HUES48 (cell line): ENCODE measurements around the gene HIRIP3.

ENCODE experiments used
- H3K27ac ChIP-seq: one replicate; pipeline ENCODE4 v1.7.0; 2013; ENCODE audit warnings: low read depth, low read length, inconsistent platforms
- H3K27me3 ChIP-seq: 2 replicates; pipeline ENCODE4 v1.6.1; 2013; ENCODE audit warnings: mild to moderate bottlenecking, low read length; ENCODE audit not compliant: control insufficient read depth, insufficient read depth
- H3K36me3 ChIP-seq: 2 replicates; pipeline ENCODE4 v1.6.1; 2013; ENCODE audit warnings: low read length; ENCODE audit not compliant: control insufficient read depth, insufficient read depth
- H3K4me1 ChIP-seq: 2 replicates; pipeline ENCODE4 v1.6.1; 2013; ENCODE audit warnings: mild to moderate bottlenecking, low read length; ENCODE audit not compliant: control insufficient read depth, insufficient read depth
- H3K4me3 ChIP-seq: 2 replicates; pipeline ENCODE4 v1.5.1; 2013; ENCODE audit warnings: mild to moderate bottlenecking, low read depth, low read length
- H3K9ac ChIP-seq: 2 replicates; pipeline ENCODE4 v1.6.1; 2013; ENCODE audit warnings: mild to moderate bottlenecking, low read depth, low read length, moderate library complexity
- H3K9me3 ChIP-seq: 2 replicates; pipeline ENCODE4 v1.6.1; 2013; ENCODE audit warnings: low read length; ENCODE audit not compliant: control insufficient read depth, insufficient read depth

Gene HIRIP3

DNA sequence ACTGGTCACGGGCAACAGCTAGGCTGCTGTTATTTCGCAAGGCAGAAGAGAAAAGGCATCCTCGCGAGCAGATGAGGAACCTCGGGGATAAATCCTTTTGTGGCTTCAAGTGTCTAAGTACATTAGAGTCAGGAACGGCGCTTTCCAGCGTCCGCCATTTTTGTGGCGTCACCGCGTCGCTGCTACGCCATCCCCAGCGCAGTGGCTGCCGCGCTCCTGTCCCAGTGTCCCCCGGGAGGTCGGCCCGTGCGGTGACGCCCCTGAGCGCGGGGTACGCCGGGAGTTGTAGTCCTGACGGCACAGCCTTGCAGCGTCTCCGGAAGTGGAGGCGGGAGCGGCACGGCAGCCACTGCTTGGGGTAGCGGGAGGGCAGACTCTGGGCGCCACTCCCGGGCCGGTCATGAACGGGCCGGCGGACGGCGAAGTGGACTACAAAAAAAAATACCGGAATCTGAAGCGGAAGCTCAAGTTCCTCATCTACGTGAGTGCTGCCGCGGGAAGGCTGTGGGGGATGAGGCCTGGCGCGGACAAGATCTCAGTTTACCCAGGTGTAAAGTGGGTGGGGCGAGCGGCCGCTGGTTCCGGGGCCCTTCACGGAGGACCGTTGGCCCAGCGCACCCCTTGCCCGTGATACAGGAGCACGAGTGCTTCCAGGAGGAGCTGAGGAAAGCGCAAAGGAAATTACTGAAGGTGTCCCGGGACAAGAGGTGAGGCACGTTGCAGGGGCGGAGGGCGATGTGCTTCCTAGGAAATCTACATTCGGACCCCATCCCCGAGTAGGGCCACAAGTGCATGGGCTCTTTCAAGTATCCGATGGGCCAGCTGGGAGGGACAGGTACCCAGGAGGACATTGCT is 721 bp upstream of the HIRIP3 start, which contains the start of gene INO80E:
INO80E (plus strand) TSS at position 331 of the 855 bp plus-strand sequence; CDS start at position 401, 70 bp downstream.
- Histone ChIP-seq H3K9me3 (no peaks in the 10 kb centered on the region), H3K9ac (peak within 1 kb of the TSS; percentile 79), H3K36me3 (peaks cover 33% of the 10 kb centered on the region), H3K4me3 (peak within 1 kb of the TSS; percentile 82), H3K27ac (peak within 1 kb of the TSS; percentile 92), H3K27me3 (no peaks in the 10 kb centered on the region), H3K4me1 (peaks cover 12% of the 10 kb centered on the region; the same call in 1 of the 2 replicates)

DNA sequence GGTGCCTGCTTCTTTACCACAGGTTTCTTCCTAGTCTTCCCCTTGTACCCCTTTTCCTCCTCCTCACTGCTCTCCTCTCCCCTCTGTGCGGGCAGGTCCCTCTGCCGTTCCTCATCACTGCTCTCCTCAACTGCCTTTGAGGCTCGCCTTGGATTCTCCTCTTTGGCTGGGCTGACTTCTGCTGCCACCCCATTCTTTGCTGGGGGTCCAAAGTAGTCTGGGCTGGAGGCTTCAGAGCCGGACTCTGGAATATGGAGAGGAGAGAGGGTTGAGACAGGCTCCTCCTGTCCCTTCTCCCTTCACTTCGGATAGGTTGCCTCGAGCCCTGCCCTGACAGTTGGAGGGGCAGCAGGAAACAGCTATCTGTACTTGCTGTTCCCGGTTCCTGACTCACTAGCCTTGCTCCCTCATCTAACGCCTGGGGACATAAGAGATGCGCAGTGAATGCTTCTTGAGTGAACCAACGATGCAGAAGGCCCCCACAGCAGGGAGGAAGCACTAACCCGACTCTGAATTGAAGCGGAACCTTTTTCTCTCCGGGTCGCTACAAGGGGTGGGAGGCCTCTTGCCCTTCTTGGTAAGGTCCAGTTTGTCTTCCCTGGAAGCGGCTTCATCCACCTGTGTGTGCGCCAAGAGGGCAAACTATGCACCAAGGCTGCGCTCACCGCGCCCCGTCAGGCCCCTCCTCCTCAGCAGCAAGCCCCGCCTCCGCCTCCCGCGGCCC is 655 bp downstream of the HIRIP3 start:
- Histone ChIP-seq H3K9me3 (no peaks in the 10 kb centered on the region), H3K36me3 (peaks cover 43% of the 10 kb centered on the region), H3K9ac (no peak overlapping the region), H3K4me3 (peak overlapping the region; percentile 82), H3K27ac (peak overlapping the region; percentile 92), H3K27me3 (no peaks in the 10 kb centered on the region), H3K4me1 (peaks cover 5% of the 10 kb centered on the region; the same call in 1 of the 2 replicates)

DNA sequence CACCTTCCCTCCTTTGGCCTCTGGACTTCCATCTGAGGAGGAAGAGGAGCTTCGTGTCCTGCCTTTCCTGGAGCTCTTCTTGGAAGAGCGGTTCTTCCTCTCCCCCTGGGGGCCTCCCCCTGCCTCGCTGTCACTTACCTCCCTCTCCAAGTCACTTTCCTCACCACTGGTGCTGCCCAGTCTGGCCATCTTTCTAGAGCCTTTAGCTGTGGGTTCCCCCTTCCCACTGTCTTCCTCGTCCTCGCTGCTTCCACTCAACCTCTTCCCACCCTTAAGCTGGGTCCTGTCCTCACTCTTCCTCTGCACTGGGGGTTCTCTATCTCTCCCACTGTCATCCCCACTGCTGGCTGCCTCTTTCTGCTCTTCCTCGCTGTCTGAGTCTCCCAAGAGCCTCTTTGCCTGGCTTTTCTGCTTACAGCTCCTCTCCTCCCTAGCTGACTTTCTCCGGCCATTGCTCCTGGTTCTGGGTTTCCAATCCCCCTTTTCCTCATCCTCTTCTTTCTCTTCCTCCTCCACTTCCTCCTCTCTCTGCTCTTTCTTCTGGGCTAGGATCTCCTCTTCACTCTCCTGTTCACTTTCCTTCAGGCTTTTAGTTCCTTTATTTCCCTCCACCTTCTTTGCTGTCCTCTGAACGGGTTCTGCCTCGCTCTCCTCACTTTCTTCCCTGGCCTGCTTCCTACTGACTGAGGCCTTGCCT is 1.4 kb downstream of the HIRIP3 start:
- Histone ChIP-seq H3K27ac (no peak overlapping the region), H3K4me3 (peak overlapping the region; percentile 82; the same call in 1 of the 2 replicates), H3K9ac (no peak overlapping the region), H3K27me3 (no peaks in the 10 kb centered on the region), H3K9me3 (no peaks in the 10 kb centered on the region), H3K36me3 (peaks cover 50% of the 10 kb centered on the region), H3K4me1 (peaks cover 5% of the 10 kb centered on the region; the same call in 1 of the 2 replicates)

DNA sequence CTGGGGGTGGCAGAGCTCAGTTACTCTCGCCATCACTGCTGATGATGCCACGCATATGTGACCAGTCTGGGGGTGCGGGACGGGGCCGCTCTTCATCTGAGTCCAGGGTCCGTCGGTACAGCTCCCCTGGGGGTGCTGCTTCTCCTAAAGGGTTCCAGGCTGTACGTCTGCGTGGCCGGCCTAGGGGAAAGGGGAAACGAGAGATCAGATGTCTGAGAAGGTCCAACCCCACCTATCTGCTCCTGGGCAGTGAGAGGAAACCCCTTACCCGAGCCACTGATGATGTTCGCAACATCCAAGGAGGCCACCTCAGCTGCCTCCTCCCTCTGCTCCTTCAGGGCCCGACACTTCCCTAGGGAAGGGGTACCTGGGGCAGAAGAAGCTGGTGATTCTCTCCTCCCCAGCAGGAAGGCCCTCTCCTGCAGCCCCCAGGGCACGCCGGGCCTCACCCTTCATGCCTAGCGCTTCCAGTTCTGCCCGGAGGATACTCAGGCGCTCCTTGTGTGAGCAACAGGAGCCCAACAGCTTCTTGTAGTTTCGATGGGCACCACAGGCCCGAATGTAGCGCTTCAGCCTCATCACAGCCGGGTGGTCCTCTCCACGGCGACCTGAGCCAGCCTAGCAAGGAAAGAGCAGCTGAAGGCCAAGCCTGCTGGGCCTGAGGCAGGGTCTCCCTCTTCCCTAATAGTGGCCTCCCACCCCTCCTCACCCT is 2.1 kb downstream of the HIRIP3 start:
- H3K4me3 ChIP-seq: no peak overlapping the region

DNA sequence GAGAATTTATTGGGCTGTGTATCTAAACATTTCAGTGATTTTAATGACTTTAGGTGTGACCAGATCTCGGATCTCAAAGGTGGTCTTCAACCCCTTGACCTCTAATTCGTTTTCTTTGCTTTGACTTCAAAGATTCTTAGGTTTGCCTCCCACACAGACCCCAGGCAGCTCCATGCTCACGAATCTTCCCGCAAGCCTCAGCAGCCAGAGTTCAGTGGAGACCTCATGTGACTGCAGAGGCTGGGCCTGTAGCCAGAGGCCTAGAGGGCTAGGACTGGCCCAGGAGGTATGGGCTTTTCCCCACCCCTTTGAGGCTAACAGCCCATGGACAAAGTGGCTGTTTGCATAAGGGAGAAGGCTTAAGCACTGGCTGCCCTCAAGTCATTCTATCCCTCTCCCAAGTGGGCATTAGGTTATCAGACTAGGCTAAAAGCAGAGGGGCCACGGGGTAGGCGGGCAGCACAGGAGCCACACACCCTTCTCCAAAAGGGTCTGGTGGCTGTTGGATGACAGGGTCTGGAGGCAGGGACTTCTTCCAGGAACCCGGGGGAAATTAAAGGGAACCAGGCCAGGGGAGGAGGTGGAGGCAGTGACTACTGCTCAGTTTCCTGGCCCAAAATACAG is 3.0 kb downstream of the HIRIP3 start:
- peaks cover 57% of the 10 kb centered on the region for H3K36me3 ChIP-seq
- no peak overlapping the region for H3K27ac ChIP-seq
- H3K4me1 ChIP-seq: peaks cover 5% of the 10 kb centered on the region; the same call in 1 of the 2 replicates
- no peaks in the 10 kb centered on the region for H3K9me3 ChIP-seq
- no peak overlapping the region for H3K4me3 ChIP-seq
- no peaks in the 10 kb centered on the region for H3K27me3 ChIP-seq
- H3K9ac ChIP-seq: no peak overlapping the region

More for the DNA sequence above, 2.1 kb downstream of the HIRIP3 start:
- Histone ChIP-seq H3K9ac (no peak overlapping the region), H3K4me1 (peaks cover 5% of the 10 kb centered on the region; the same call in 1 of the 2 replicates), H3K27me3 (no peaks in the 10 kb centered on the region), H3K36me3 (peaks cover 57% of the 10 kb centered on the region), H3K27ac (no peak overlapping the region), H3K9me3 (no peaks in the 10 kb centered on the region)

DNA sequence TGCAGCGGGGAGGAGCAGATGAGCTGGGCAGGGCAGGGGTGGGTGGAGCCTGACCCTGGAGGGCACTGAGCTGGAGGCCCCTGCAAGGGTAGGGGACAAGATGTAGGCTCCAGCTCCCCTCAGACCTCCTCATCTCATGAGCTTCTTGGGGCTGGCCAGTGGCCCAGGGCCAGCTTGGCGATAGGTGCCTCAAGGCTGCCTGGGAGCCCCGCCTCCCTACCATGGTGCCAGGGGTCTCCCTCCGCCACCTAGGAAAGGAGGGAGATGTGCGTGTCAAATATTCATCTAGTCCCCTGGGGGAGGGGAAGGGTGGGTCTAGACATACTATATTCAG is 3.9 kb downstream of the HIRIP3 start:
- Histone ChIP-seq H3K4me1 (peaks cover 5% of the 10 kb centered on the region; the same call in 1 of the 2 replicates), H3K27ac (no peak overlapping the region), H3K36me3 (peaks cover 66% of the 10 kb centered on the region)

DNA sequence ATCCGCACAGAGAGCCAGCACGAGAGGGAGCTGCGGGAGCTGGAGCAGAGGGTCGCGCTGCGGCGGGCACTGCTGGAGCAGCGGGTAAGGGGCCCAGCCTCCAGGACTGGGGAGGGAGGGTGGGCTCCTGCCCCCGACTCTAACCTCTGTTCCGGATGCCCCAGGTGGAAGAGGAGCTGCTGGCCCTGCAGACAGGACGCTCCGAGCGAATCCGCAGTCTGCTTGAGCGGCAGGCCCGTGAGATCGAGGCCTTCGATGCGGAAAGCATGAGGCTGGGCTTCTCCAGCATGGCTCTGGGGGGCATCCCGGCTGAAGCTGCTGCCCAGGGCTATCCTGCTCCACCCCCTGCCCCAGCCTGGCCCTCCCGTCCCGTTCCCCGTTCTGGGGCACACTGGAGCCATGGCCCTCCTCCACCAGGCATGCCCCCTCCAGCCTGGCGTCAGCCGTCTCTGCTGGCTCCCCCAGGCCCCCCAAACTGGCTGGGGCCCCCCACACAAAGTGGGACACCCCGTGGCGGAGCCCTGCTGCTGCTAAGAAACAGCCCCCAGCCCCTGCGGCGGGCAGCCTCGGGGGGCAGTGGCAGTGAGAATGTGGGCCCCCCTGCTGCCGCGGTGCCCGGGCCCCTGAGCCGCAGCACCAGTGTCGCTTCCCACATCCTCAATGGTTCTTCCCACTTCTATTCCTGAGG is 4.4 kb downstream of the HIRIP3 start:
- H3K9ac ChIP-seq: no peak overlapping the region
- H3K9me3 ChIP-seq: no peaks in the 10 kb centered on the region
- H3K4me1 ChIP-seq: peaks cover 5% of the 10 kb centered on the region; the same call in 1 of the 2 replicates
- H3K27ac ChIP-seq: no peak overlapping the region
- H3K4me3 ChIP-seq: no peak overlapping the region
- peaks cover 72% of the 10 kb centered on the region for H3K36me3 ChIP-seq
- no peaks in the 10 kb centered on the region for H3K27me3 ChIP-seq

More for the DNA sequence above, 3.9 kb downstream of the HIRIP3 start:
- H3K27me3 ChIP-seq: no peaks in the 10 kb centered on the region
- no peak overlapping the region for H3K9ac ChIP-seq
- no peaks in the 10 kb centered on the region for H3K9me3 ChIP-seq
- no peak overlapping the region for H3K4me3 ChIP-seq

DNA sequence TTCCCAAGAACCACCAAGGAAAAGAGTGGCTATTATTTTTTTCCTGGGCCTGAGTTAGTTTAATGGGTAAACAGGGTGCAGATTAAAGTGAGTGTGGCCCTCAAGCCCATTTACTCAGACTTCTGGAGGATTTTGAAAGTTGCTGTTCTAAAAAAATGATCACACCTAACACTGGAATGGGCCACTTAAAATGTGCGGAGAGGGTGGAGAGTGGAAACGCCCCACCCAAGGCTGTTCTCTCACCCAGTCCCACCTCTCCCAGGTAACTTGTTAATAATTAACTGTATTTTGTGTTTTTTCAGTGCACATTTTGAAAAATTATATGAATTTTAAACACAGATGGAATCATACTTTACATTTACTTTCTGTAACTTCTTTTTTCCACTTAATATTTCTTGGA is 5.4 kb downstream of the HIRIP3 start:
- Histone ChIP-seq H3K27me3 (no peaks in the 10 kb centered on the region), H3K27ac (no peak overlapping the region), H3K4me1 (peaks cover 5% of the 10 kb centered on the region; the same call in 1 of the 2 replicates), H3K9me3 (no peaks in the 10 kb centered on the region), H3K4me3 (no peak overlapping the region), H3K36me3 (peaks cover 82% of the 10 kb centered on the region), H3K9ac (no peak overlapping the region)

DNA sequence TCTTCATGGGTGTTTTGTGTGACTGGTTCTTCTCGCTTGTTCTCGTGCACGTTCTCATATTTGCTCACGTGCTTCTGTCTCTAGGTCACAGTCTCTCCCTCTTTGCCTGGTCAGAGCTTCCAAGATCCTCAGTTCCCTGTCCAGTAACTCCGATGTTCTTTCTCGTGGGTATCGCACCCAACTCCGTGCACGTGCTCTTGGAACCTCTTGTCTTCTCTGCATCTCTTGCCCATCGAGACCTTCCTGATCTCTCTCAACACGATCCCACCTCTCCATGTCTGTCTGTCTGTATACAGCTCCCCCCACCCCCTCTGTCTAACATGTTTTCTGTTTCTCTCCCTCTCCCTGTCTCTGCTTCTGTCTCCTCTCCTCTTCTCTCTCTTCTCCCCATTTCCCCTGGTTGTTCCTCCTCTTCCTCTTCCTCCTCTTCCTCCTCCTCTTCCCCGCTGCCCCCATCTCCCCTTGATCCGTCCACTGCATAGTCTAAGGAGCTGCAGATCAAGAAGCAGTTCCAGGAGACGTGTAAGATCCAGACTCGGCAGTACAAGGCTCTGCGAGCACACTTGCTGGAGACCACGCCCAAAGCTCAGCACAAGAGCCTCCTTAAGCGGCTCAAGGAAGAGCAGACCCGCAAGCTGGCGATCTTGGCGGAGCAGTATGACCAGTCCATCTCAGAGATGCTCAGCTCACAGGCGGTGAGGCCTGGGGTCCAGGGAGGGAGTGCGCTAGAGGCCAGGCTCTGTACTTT is 6.1 kb downstream of the HIRIP3 start:
- Histone ChIP-seq H3K36me3 (peaks cover 89% of the 10 kb centered on the region), H3K27me3 (no peaks in the 10 kb centered on the region), H3K9ac (no peak overlapping the region), H3K27ac (no peak overlapping the region), H3K4me1 (no peaks in the 10 kb centered on the region), H3K4me3 (no peak overlapping the region), H3K9me3 (no peaks in the 10 kb centered on the region)
